Hepatic stellate cell (primary cell): ENCODE results near the gene STXBP2.

Experiments
- DNase-seq: peaks from one replicate; pipeline ENCODE4 v3.0.0; 2011; ENCODE audit warnings: low spot score

Gene STXBP2

GRCh38 chr19:7636691-7637373 is at the start of gene STXBP2:
Gene STXBP2, plus strand, starts transcription at chr19:7637110. Its CDS starts 40 bp downstream, at chr19:7637150.
- DNase-seq = peak; percentile 52

- no peak for DNase-seq
Observed at GRCh38 chr19:7589822-7590221, 47.1 kb upstream of the STXBP2 start.

GRCh38 chr19:7590256-7590655 is 46.7 kb upstream of the STXBP2 start:
- DNase-seq = no peak

- DNase-seq = no peak
Observed at GRCh38 chr19:7595466-7596133, 41.3 kb upstream of the STXBP2 start, which contains the start of gene CAMSAP3. Gene CAMSAP3, plus strand, starts transcription at chr19:7595863. Its CDS starts 140 bp downstream, at chr19:7596003.

GRCh38 chr19:7596211-7596937 is 40.5 kb upstream of the STXBP2 start:
- DNase-seq = no peak

GRCh38 chr19:7597689-7598088 is 39.2 kb upstream of the STXBP2 start:
- DNase-seq = no peak

- DNase-seq = no peak
Observed at GRCh38 chr19:7598180-7598579, 38.7 kb upstream of the STXBP2 start.

- DNase-seq = no peak
Observed at GRCh38 chr19:7600721-7601120, 36.2 kb upstream of the STXBP2 start.

- DNase-seq = no peak
Observed at GRCh38 chr19:7602240-7602934, 34.5 kb upstream of the STXBP2 start.

GRCh38 chr19:7602935-7603497 is 33.9 kb upstream of the STXBP2 start:
- DNase-seq = no peak

- no peak for DNase-seq
Observed at GRCh38 chr19:7603919-7604318, 33.0 kb upstream of the STXBP2 start.

GRCh38 chr19:7605490-7606222 is 31.3 kb upstream of the STXBP2 start:
- DNase-seq = no peak

- no peak for DNase-seq
Observed at GRCh38 chr19:7606289-7606688, 30.6 kb upstream of the STXBP2 start.

GRCh38 chr19:7607212-7607873 is 29.6 kb upstream of the STXBP2 start:
- no peak for DNase-seq

GRCh38 chr19:7607874-7608560 is 28.9 kb upstream of the STXBP2 start:
- no peak for DNase-seq

- no peak for DNase-seq
Observed at GRCh38 chr19:7610491-7611240, 26.2 kb upstream of the STXBP2 start.

- DNase-seq = no peak
Observed at GRCh38 chr19:7611541-7612279, 25.2 kb upstream of the STXBP2 start.
